DOHH2 (cell line): ENCODE results near the gene MIF.

ENCODE experiments used
- EZH2phosphoT487 ChIP-seq: fragments of 200-600 bp; sonication (generic); IDR thresholded peaks from 2 replicates; pipeline ENCODE4 v1.6.1; 2017; ENCODE audit warnings: borderline replicate concordance, mild to moderate bottlenecking, antibody characterized with exemption, low read length, moderate library complexity, mixed read lengths
- TF ChIP-seq, protein P1 (sequence below): fragments of 200-600 bp; sonication (generic); IDR thresholded peaks from one replicate; pipeline ENCODE4 v1.5.1; 2014; ENCODE audit warnings: antibody characterized with exemption, mild to moderate bottlenecking, low read depth, low read length; ENCODE audit not compliant: poor library complexity, severe bottlenecking

- TF ChIP-seq, protein P1, sequence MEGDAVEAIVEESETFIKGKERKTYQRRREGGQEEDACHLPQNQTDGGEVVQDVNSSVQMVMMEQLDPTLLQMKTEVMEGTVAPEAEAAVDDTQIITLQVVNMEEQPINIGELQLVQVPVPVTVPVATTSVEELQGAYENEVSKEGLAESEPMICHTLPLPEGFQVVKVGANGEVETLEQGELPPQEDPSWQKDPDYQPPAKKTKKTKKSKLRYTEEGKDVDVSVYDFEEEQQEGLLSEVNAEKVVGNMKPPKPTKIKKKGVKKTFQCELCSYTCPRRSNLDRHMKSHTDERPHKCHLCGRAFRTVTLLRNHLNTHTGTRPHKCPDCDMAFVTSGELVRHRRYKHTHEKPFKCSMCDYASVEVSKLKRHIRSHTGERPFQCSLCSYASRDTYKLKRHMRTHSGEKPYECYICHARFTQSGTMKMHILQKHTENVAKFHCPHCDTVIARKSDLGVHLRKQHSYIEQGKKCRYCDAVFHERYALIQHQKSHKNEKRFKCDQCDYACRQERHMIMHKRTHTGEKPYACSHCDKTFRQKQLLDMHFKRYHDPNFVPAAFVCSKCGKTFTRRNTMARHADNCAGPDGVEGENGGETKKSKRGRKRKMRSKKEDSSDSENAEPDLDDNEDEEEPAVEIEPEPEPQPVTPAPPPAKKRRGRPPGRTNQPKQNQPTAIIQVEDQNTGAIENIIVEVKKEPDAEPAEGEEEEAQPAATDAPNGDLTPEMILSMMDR: no peak
- TF ChIP-seq EZH2phosphoT487: no peak
Measured at GRCh38 chr22:23922921-23923320, 28.7 kb downstream of the MIF start.
